Epithelial cell of esophagus (primary cell): ENCODE results near the gene ZNF582.

ENCODE experiments used
- DNase-seq: peaks from one replicate; pipeline ENCODE4 v3.0.0; 2010; ENCODE audit warnings: low read depth
- H3K4me3 ChIP-seq: 2 replicates; pipeline ENCODE4 v1.5.1; 2011; ENCODE audit warnings: mild to moderate bottlenecking, low read length, control low read depth
- TF ChIP-seq, protein P1 (sequence below): IDR thresholded peaks from 2 replicates; pipeline ENCODE4 v1.5.1; 2011; ENCODE audit warnings: low read depth, mild to moderate bottlenecking, low read length, control low read depth, inconsistent platforms; ENCODE audit not compliant: insufficient read depth; ENCODE audit errors: missing control alignments

ZNF582 gene

DNA sequence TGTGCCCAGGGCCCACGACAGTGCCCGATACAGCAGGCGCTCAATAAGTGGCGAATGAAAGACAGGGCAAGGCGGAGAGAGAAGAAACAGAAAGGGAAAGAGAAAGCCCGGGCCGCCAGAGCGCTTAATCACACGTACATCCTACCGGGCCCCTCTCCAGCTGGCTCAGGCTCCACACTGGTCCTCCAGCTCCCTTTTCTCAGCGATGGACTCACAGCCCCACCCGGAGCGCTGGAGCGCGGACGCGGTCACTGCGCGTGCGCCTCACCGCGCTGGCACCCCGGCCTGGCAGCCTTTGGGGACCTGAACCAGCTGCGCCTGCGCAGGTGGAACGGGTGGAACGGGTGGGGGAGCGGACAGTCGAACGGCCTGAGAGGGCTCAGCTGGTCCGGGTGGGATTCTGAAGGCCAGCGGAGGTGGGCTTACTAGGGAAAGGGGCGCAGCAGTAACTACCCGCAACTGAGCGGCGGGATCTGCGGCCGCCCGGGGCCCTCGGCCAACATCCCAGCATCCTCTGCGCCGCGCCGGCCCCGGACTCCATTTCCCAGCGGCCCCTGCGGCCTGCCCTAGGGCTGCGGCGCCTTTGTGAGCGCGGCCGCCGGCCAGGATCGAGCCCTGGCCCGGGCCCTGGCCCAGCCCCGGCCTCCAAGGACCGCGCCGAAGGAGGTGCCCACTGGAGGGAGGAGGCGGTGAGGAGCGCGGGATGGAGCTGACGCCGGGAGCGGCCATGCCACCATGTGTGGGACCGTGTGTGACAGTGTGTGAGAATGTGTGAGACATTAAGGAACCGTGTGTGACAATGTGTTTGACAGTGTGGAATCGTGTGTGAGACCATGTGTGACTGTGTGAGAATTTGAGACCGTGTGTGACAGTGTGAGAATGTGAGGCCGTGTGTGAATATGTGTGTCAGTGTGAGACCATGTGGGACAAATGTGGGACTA, 10.7 kb upstream of the ZNF582 start, which contains the start of gene ZNF583:
Gene ZNF583, plus strand, starts transcription at position 569 of the 941 bp plus-strand sequence. CDS start 2,783 bp downstream, outside the sequence.
- peak; percentile 96 for DNase-seq
- H3K4me3 ChIP-seq: peak within 1 kb of the TSS; percentile 79
- TF ChIP-seq, protein P1, sequence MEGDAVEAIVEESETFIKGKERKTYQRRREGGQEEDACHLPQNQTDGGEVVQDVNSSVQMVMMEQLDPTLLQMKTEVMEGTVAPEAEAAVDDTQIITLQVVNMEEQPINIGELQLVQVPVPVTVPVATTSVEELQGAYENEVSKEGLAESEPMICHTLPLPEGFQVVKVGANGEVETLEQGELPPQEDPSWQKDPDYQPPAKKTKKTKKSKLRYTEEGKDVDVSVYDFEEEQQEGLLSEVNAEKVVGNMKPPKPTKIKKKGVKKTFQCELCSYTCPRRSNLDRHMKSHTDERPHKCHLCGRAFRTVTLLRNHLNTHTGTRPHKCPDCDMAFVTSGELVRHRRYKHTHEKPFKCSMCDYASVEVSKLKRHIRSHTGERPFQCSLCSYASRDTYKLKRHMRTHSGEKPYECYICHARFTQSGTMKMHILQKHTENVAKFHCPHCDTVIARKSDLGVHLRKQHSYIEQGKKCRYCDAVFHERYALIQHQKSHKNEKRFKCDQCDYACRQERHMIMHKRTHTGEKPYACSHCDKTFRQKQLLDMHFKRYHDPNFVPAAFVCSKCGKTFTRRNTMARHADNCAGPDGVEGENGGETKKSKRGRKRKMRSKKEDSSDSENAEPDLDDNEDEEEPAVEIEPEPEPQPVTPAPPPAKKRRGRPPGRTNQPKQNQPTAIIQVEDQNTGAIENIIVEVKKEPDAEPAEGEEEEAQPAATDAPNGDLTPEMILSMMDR: no peak

DNA sequence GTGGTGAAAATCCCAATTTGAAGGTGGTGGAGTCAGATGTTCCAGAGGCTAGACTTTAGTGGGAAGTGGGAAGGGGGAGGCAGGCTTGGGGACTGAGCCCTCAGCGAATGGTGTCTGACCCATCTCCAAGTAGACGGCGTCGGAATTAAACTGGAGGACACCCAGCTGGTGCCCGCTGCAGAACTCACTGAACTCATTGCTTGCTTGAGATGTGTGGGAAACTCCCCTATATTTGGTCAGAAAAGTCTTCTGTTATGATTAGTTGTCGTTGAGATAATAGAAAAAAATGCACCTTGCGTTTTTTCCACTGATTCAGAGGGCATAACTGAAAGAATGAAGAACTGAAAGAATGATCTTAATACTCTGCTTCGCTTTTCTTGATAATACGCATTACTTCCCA, 9.9 kb upstream of the ZNF582 start:
- TF ChIP-seq, protein P1: no peak
- peak; percentile 4 for DNase-seq

DNA sequence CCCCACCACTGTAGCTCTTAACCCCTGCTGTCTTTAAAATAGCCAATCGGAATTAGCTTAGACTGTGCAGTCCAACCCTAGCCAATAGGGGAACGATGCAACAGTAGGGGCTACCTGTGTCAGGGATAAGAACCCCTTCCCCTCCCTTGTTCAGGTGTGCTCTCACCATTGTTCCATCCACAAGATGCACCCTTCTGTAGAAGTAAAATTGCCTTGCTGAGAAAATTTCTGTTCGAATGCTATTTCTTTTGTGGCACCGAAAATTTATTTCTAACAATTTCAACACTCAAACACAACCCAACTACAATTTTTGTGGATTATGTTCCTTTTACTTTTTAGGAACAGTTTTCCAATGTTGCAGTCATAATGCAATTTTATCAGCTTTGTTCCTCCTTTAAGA, 7.2 kb upstream of the ZNF582 start:
- DNase-seq: no peak
- TF ChIP-seq, protein P1: no peak
- H3K4me3 ChIP-seq: no peak overlapping the region

More for the DNA sequence above, 9.9 kb upstream of the ZNF582 start:
- peak overlapping the region; percentile 79 for H3K4me3 ChIP-seq

DNA sequence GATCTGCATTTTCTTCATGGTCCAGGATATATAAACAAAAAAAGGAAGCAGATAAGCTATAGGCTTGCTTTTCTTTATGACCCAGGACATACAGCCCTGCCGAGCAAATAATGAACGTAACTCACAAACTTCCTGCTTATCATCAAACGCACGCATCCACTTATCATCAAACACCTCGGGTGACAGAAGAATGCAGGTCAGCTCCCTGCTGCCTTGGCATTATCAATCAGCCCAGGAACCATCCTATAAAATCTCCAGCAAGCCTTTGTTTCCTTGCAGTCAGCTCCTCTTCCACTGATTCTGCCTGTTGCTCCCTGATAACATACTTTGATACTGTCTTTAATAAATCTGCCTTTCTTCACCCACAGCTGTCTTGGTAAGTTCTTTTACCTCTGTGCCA, 5.5 kb upstream of the ZNF582 start:
- TF ChIP-seq, protein P1: no peak
- no peak for DNase-seq
- no peak overlapping the region for H3K4me3 ChIP-seq

DNA sequence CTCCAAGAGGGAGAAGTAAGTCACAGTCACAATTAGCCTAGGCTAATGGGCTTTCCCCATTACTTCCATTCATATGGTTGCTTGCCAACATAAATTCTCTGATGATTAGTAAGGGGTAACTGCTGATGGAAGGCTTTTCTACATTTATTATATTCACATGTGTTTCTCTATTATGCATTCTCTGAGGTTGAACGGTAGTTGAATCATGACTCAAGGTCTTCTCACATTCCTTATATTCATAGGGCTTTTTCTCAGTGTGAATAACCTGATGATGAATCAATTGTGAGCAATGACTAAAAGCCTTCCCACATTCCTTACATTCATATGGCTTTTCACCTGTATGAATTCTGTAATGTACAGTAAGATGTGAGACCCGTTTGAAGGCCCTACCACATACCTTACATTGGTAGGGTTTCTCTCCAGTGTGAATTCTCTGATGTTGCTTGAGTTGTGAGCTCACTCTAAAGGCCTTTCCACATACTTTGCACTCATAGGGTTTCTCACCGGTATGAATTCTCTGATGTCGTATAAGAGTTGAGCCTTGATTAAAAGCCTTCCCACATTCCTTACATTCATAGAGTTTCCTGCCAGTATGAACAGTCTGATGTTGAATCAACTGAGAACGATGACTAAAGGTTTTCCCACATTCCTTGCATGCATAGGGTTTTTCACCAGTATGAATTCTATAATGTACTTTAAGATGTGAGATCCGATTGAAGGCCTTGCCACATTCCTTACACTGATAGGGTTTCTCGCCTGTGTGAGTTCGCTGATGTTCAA, 9.3 kb downstream of the ZNF582 start:
- TF ChIP-seq, protein P1: no peak
- DNase-seq: peak; percentile 85
- no peak overlapping the region for H3K4me3 ChIP-seq

DNA sequence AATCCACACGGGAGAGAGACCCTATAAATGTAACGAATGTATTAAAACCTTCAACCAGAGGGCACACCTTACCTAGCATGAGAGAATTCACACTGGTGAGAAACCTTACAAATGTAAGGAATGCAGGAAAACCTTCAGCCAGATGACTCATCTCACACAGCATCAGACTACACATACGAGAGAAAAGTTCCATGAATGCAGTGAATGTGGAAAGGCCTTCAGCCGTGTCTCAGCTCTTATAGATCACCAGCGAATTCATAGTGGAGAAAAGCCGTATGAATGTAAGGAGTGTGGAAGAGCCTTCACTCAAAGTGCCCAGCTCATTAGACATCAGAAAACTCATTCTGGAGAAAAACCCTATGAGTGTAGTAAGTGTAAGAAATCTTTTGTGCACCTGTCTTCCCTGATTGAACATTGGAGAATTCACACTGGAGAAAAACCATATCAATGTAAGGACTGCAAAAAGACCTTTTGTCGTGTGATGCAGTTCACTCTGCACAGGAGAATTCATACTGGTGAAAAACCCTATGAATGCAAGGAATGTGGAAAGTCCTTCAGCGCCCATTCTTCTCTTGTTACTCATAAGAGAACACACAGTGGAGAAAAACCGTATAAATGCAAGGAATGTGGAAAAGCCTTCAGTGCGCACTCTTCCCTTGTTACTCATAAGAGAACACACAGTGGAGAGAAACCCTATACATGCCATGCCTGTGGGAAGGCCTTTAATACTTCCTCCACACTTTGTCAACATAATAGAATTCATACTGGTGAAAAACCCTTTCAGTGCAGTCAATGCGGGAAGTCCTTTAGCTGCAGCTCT, 16.0 kb downstream of the ZNF582 start:
- H3K4me3 ChIP-seq: no peak overlapping the region
- no peak for DNase-seq

More for the DNA sequence above, 16.0 kb downstream of the ZNF582 start:
- TF ChIP-seq, protein P1: no peak
